Astrocyte (in vitro differentiated cells and primary cell): ENCODE measurements around the gene NACC1.

Experiments
- EZH2 ChIP-seq: IDR thresholded peaks from 2 replicates; pipeline ENCODE4 v1.6.1; 2012; ENCODE audit warnings: mild to moderate bottlenecking, low read length, inconsistent platforms; ENCODE audit not compliant: insufficient read depth
- TF ChIP-seq, protein P1 (sequence below): IDR thresholded peaks from 2 replicates; pipeline ENCODE4 v1.5.1; 2011; ENCODE audit warnings: low read depth, mild to moderate bottlenecking, inconsistent platforms, low read length, moderate library complexity; ENCODE audit not compliant: insufficient read depth

DNA sequence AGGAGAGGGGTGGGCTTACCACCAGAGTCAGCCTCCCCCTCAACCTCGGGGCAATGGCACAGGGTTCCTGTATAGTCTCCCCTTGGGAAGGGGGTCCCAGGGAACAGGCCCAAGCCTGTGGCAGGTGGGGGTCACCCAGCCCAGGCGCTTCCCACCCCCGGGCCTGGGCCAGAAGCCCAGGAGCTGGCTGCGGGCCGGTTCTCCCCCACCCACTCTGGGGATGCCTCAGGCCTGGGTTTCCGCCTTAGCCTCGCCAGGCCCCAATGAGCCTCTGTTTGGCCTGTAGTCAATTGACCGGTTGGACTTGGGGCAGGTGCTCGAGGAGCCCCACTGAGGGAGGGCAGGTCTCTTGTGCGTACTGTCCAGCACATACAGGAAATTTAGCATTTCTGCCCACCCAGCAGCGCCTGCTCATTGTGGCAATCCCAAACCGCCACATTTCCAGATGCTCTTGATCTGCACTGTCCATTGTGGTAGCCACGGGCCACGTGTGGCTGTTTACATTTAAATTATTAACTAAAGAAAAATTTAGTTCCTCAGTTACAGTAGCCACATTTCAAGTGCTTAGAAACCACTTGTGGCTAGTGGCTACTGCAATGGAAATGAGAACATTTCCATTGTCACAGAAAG lies 25.3 kb upstream of the NACC1 start:
- TF ChIP-seq, protein P1, sequence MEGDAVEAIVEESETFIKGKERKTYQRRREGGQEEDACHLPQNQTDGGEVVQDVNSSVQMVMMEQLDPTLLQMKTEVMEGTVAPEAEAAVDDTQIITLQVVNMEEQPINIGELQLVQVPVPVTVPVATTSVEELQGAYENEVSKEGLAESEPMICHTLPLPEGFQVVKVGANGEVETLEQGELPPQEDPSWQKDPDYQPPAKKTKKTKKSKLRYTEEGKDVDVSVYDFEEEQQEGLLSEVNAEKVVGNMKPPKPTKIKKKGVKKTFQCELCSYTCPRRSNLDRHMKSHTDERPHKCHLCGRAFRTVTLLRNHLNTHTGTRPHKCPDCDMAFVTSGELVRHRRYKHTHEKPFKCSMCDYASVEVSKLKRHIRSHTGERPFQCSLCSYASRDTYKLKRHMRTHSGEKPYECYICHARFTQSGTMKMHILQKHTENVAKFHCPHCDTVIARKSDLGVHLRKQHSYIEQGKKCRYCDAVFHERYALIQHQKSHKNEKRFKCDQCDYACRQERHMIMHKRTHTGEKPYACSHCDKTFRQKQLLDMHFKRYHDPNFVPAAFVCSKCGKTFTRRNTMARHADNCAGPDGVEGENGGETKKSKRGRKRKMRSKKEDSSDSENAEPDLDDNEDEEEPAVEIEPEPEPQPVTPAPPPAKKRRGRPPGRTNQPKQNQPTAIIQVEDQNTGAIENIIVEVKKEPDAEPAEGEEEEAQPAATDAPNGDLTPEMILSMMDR = no peak
- no peak for TF ChIP-seq EZH2
